H1 (cell line): ENCODE measurements around the gene CCNI2.

Experiments used
- CREB1 ChIP-seq: IDR thresholded peaks from 2 replicates; pipeline ENCODE4 v1.6.1; 2012; ENCODE audit warnings: inconsistent platforms
- E2F6 ChIP-seq: IDR thresholded peaks from 2 replicates; pipeline ENCODE4 v1.6.1; 2012; ENCODE audit warnings: inconsistent platforms
- EP300 ChIP-seq, 2 experiments: IDR thresholded peaks; 1 replicate in 1 of 2; 2 replicates in 1 of 2; pipeline ENCODE4 v1.6.1; 2011 to 2012; ENCODE audit warnings: low read depth in 2 of 2, low read length in 2 of 2, mild to moderate bottlenecking in 2 of 2, borderline replicate concordance in 1 of 2, inconsistent platforms in 1 of 2, moderate library complexity in 1 of 2
- PHF8 ChIP-seq: fragments of 200-600 bp; sonication (generic); conservative IDR thresholded peaks from 2 replicates; pipeline ENCODE4 v1.7.1; 2012; ENCODE audit warnings: low read depth, mild to moderate bottlenecking, inconsistent platforms, low read length, moderate library complexity
- POLR2A ChIP-seq, 2 experiments: IDR thresholded peaks; 1 replicate in 1 of 2; 2 replicates in 1 of 2; pipeline ENCODE4 v1.6.1; 2011; ENCODE audit warnings: low read depth in 2 of 2, low read length in 2 of 2, mild to moderate bottlenecking in 2 of 2; ENCODE audit errors: control extremely low read depth in 1 of 2
- RNF2 ChIP-seq: fragments of 200-900, 300-1000 bp; sonication (generic); IDR thresholded peaks from 2 replicates; pipeline ENCODE4 v1.7.1; 2016; ENCODE audit warnings: borderline replicate concordance, low read depth, mild to moderate bottlenecking, antibody characterized with exemption, low read length; ENCODE audit not compliant: poor library complexity, severe bottlenecking; ENCODE audit errors: missing control alignments
- SIX5 ChIP-seq: IDR thresholded peaks from 2 replicates; pipeline ENCODE4 v1.6.1; 2011; ENCODE audit warnings: mild to moderate bottlenecking, low read depth, low read length
- TF ChIP-seq, protein P1 (sequence below): IDR thresholded peaks from 2 replicates; pipeline ENCODE4 v1.6.1; 2012; ENCODE audit warnings: inconsistent platforms

GRCh38 chr5:132767150-132767549 is 19.9 kb downstream of the CCNI2 start:
- no peak for TF ChIP-seq RNF2
- TF ChIP-seq PHF8: no peak
- no peak for TF ChIP-seq EP300 (IDR thresholded peaks at IDR 0.05; ENCODE audit: borderline replicate concordance in 1 of 2, low read depth in 2 of 2, low read length in 2 of 2)
- TF ChIP-seq POLR2A (IDR thresholded peaks at IDR 0.05; ENCODE audit: control extremely low read depth in 1 of 2, low read depth in 2 of 2, low read length in 2 of 2): no peak
- TF ChIP-seq E2F6: no peak
- TF ChIP-seq, protein P1, sequence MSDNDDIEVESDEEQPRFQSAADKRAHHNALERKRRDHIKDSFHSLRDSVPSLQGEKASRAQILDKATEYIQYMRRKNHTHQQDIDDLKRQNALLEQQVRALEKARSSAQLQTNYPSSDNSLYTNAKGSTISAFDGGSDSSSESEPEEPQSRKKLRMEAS: no peak
- TF ChIP-seq CREB1: no peak
- TF ChIP-seq SIX5: no peak
